Natural killer cell (primary cell): ENCODE data around the gene MINAR2. TPM values are rescaled to one million over a fixed set of nuclear protein-coding genes. Genes with fewer than 3 reads are reported as not detected.

Source experiments
- ATAC-seq, 3 donors: fragments of 150-1000 bp in 2 of 3; fragments of 200-7000 bp in 1 of 3; cut with Tn5 transposase; 1 replicate in 1 of 3; 2 replicates in 2 of 3; pipeline ENCODE4 v1.10.0; 2021; ENCODE audit warnings: mild to moderate bottlenecking in 2 of 3, moderate library complexity in 2 of 3
- DNase-seq, 2 donors: peaks; one replicate each; pipeline versions ENCODE4 v3.0.0 to v3.0.0-alpha.2; 2013 to 2021; ENCODE audit warnings: mixed read lengths in 1 of 2
- H3K27ac ChIP-seq: one replicate; pipeline ENCODE4 v1.5.1; 2013; ENCODE audit warnings: mild to moderate bottlenecking, low read length
- H3K27me3 ChIP-seq: one replicate; pipeline ENCODE4 v1.6.1; 2013; ENCODE audit warnings: low read length; ENCODE audit not compliant: control insufficient read depth, insufficient read depth
- H3K36me3 ChIP-seq: one replicate; pipeline ENCODE4 v1.6.1; 2013; ENCODE audit warnings: low read length; ENCODE audit not compliant: control insufficient read depth, insufficient read depth
- H3K4me1 ChIP-seq: one replicate; pipeline ENCODE4 v1.6.1; 2013; ENCODE audit warnings: low read length; ENCODE audit not compliant: control insufficient read depth, insufficient read depth
- H3K4me3 ChIP-seq: one replicate; pipeline ENCODE4 v1.5.1; 2013; ENCODE audit warnings: low read length
- H3K9me3 ChIP-seq: one replicate; pipeline ENCODE4 v1.6.1; 2013; ENCODE audit warnings: low read length; ENCODE audit not compliant: control insufficient read depth, insufficient read depth
- H3K27ac Mint-ChIP-seq, 2 donors: one replicate each; pipeline ENCODE4 v1.8.0; 2022; ENCODE audit warnings: mild to moderate bottlenecking in 2 of 2, mixed read lengths in 2 of 2, moderate library complexity in 1 of 2
- H3K27me3 Mint-ChIP-seq, 2 donors: one replicate each; pipeline ENCODE4 v1.8.0; 2022; ENCODE audit warnings: low read depth in 2 of 2, mixed read lengths in 2 of 2
- H3K36me3 Mint-ChIP-seq: one replicate; pipeline ENCODE4 v1.8.0; 2022; ENCODE audit warnings: mixed read lengths
- H3K4me1 Mint-ChIP-seq, 2 donors: one replicate each; pipeline ENCODE4 v1.8.0; 2022; ENCODE audit warnings: mixed read lengths in 2 of 2
- H3K4me3 Mint-ChIP-seq: one replicate; pipeline ENCODE4 v1.8.0; 2022; ENCODE audit warnings: mild to moderate bottlenecking, moderate library complexity, mixed read lengths
- H3K9me3 Mint-ChIP-seq, 2 donors: one replicate each; pipeline ENCODE4 v1.8.0; 2022; ENCODE audit warnings: mixed read lengths in 2 of 2
- whole genome bisulfite sequencing: methylation state at CpG from one replicate; pipeline ENCODE4 v1.1.7; 2013; ENCODE audit warnings: missing lambda C conversion rate; ENCODE audit not compliant: insufficient coverage; 5-methylcytosine and 5-hydroxymethylcytosine counted together
- intact Hi-C: fragments of 100-400 bp; cut with micrococcal nuclease; formaldehyde crosslinking; loops from one replicate; pipeline ENCODE4 v1.14.2; 2022
- total RNA-seq, 4 donors: library from RNA; stranded (reverse); fragments of 120-200 nt in 1 of 4; gene quantifications; one replicate each; pipeline versions ENCODE4 v1.2.3 to v1.2.4, GENCODE V29; 2013 to 2022
- TF ChIP-seq, protein P1 (sequence below): fragments of 200-600 bp; IDR thresholded peaks from one replicate; pipeline ENCODE4 v1.8.0; 2022; ENCODE audit warnings: antibody characterized with exemption

MINAR2 gene
- not detected for total RNA-seq
- not detected for total RNA-seq (2013)

DNA sequence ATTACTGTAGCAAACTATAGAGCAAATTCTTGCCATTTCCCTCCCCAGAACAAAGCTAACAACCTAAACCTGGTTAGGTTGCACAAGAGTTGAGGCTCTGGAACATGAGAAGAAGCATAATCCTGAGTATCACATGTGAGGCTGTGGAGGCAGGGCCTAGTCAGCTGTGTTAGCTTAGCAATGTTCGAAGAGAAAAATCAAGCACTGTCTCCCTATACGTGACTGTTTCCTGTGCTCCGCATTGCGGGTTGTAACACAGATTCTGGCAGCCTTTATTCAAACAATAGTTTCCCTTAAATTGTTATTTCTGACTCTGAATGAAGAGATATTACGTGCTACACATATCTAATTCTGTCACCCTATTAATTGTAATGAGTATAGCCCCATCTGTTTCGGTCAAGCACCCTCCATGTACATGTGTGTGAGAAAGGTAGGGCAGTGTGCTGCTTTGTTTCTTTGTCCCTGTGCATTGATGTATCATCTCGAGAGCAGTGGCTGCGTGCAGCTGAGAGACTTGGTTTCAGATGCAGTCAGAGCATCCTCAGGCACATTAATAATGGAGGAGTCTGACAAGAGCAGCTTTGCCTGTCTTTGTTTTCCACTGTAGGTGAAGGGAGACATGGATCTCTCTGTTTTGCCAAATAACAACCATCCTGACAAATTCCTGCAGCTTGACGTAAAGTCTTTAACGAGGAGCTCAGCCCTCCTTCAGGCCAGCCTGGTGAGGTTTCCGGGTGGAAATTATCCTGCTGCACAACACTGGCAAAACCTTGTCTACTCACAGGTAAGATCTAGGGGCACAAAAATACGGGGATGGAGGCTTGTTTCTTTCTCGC lies at the start of gene MINAR2:
TSS of gene MINAR2 (plus strand) at position 523 of the 836 bp plus-strand sequence. CDS start at position 620, 97 bp downstream.
- H3K36me3 ChIP-seq: no peaks in the 10 kb centered on the region

DNA sequence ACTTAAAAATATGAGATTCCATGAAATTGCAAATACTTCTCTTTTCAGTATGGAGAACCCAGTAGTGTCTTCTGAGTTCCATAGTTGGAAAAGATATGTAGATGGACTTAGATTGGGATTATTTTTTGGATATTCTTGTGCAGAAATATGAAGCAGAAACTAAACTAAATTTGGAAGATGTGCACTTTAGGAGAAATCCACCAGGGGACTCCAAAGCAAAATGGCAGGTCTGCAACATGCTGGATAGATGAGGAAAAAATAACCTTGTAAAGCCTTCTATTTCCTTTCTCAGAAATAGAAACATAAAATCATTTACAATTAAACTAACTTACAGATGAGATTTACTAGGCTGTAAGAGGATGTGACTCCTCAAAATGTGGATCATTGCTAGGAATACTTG lies 49.2 kb upstream of the MINAR2 start:
- no peaks in the 10 kb centered on the region for H3K4me1 ChIP-seq
- Mint-ChIP-seq H3K27ac (no peak overlapping the region), H3K9me3 (peaks cover 3 to 5% of the 10 kb centered on the region in 2 donors), H3K27me3 (no peaks in the 10 kb centered on the region), H3K36me3 (no peaks in the 10 kb centered on the region), H3K4me1 (no peaks in the 10 kb centered on the region), H3K4me3 (no peak overlapping the region)
- no peak overlapping the region for H3K4me3 ChIP-seq
- H3K9me3 ChIP-seq: no peaks in the 10 kb centered on the region
- DNase-seq: no peak
- no peak overlapping the region for H3K27ac ChIP-seq
- ATAC-seq: no peak
- no peaks in the 10 kb centered on the region for H3K27me3 ChIP-seq
- TF ChIP-seq, protein P1, sequence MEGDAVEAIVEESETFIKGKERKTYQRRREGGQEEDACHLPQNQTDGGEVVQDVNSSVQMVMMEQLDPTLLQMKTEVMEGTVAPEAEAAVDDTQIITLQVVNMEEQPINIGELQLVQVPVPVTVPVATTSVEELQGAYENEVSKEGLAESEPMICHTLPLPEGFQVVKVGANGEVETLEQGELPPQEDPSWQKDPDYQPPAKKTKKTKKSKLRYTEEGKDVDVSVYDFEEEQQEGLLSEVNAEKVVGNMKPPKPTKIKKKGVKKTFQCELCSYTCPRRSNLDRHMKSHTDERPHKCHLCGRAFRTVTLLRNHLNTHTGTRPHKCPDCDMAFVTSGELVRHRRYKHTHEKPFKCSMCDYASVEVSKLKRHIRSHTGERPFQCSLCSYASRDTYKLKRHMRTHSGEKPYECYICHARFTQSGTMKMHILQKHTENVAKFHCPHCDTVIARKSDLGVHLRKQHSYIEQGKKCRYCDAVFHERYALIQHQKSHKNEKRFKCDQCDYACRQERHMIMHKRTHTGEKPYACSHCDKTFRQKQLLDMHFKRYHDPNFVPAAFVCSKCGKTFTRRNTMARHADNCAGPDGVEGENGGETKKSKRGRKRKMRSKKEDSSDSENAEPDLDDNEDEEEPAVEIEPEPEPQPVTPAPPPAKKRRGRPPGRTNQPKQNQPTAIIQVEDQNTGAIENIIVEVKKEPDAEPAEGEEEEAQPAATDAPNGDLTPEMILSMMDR: no peak
- intact Hi-C loops: no loop called here
- no peaks in the 10 kb centered on the region for H3K36me3 ChIP-seq

More for the DNA sequence above, at the start of gene MINAR2:
- Mint-ChIP-seq H3K36me3 (no peaks in the 10 kb centered on the region), H3K27ac (no peak within 1 kb of the TSS), H3K27me3 (no peaks in the 10 kb centered on the region), H3K4me1 (no peaks in the 10 kb centered on the region), H3K4me3 (no peak within 1 kb of the TSS), H3K9me3 (peaks cover 2 to 5% of the 10 kb centered on the region in 2 donors)
- Histone ChIP-seq H3K27me3 (no peaks in the 10 kb centered on the region), H3K4me3 (no peak within 1 kb of the TSS), H3K27ac (no peak within 1 kb of the TSS), H3K4me1 (no peaks in the 10 kb centered on the region), H3K9me3 (no peaks in the 10 kb centered on the region)
- ATAC-seq (no peak), DNase-seq (no peak)
- TF ChIP-seq, protein P1: no peak
- WGBS: 87% methylated on average over 12 of the region's 13 CpGs
- intact Hi-C loops: no loop called here

DNA sequence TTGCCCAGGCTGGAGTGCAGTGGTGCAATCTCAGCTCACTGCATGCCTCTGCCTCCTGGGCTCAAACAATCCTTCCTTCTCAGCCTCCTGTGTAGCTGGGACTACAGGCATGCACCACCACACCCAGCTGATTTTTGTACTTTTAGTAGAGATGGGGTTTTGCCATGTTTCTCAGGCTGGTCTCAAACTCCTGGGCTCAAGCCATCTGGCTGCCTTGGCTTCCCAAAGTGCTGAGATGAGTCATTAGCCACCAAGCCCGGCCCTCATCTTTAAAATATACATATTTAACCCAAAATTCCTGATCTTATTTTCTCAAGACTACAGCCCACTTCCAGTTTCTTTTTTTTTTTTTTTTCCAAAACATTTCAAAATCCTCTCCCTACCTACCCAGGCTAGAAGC lies 31.7 kb upstream of the MINAR2 start:
- no peaks in the 10 kb centered on the region for H3K9me3 ChIP-seq
- DNase-seq (no peak), ATAC-seq (no peak)
- no peak overlapping the region for H3K27ac ChIP-seq
- WGBS: 74% methylated on average over 1 of the region's 1 CpG
- H3K4me1 Mint-ChIP-seq: no peaks in the 10 kb centered on the region
- H3K9me3 Mint-ChIP-seq: peaks cover 14 to 15% of the 10 kb centered on the region in 2 donors
- no peak overlapping the region for H3K4me3 Mint-ChIP-seq
- no peaks in the 10 kb centered on the region for H3K27me3 ChIP-seq
- TF ChIP-seq, protein P1: no peak
- H3K4me3 ChIP-seq: no peak overlapping the region
- H3K36me3 ChIP-seq: no peaks in the 10 kb centered on the region
- no peaks in the 10 kb centered on the region for H3K36me3 Mint-ChIP-seq
- H3K27ac Mint-ChIP-seq: no peak overlapping the region
- intact Hi-C loops: no loop called here
- no peaks in the 10 kb centered on the region for H3K27me3 Mint-ChIP-seq
- no peaks in the 10 kb centered on the region for H3K4me1 ChIP-seq

- no peak for ATAC-seq
- Mint-ChIP-seq H3K27me3 (no peaks in the 10 kb centered on the region), H3K4me3 (no peak overlapping the region), H3K36me3 (no peaks in the 10 kb centered on the region), H3K27ac (no peak overlapping the region), H3K4me1 (no peaks in the 10 kb centered on the region), H3K9me3 (peaks cover 14 to 15% of the 10 kb centered on the region in 2 donors)
- Histone ChIP-seq H3K9me3 (no peaks in the 10 kb centered on the region), H3K27ac (no peak overlapping the region), H3K36me3 (no peaks in the 10 kb centered on the region), H3K27me3 (no peaks in the 10 kb centered on the region), H3K4me1 (no peaks in the 10 kb centered on the region), H3K4me3 (no peak overlapping the region)
- DNase-seq: no peak
- TF ChIP-seq, protein P1: no peak
- intact Hi-C loops: no loop called here
- WGBS: 91% methylated on average over 5 of the region's 5 CpGs
Observed at GRCh38 chr5:129716651-129717050, 31.2 kb upstream of the MINAR2 start.
